ENCODE measurements around the gene GCA.

DNA sequence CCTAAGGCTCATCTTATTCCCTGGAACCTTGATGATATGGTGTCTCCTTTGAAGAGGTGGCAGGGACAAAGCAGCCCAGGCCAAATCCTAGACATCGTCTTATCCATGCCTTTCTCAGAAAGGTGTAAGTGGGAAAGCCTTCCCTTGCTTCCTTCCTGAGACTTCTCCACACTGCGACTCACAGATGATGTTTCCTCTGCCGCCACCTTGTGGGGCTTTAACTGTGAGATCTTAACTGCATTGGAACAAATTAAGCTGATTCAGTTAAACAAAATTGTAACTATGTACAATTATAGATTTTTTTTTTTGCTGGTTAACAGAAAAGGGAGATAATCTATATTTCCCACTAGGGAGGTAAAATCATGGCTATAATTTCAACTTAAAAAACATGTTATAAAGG lies 10.0 kb upstream of the GCA start:
- TF ChIP-seq, protein P1, sequence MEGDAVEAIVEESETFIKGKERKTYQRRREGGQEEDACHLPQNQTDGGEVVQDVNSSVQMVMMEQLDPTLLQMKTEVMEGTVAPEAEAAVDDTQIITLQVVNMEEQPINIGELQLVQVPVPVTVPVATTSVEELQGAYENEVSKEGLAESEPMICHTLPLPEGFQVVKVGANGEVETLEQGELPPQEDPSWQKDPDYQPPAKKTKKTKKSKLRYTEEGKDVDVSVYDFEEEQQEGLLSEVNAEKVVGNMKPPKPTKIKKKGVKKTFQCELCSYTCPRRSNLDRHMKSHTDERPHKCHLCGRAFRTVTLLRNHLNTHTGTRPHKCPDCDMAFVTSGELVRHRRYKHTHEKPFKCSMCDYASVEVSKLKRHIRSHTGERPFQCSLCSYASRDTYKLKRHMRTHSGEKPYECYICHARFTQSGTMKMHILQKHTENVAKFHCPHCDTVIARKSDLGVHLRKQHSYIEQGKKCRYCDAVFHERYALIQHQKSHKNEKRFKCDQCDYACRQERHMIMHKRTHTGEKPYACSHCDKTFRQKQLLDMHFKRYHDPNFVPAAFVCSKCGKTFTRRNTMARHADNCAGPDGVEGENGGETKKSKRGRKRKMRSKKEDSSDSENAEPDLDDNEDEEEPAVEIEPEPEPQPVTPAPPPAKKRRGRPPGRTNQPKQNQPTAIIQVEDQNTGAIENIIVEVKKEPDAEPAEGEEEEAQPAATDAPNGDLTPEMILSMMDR (conservative IDR thresholded peaks at IDR 0.05; ENCODE audit: low read depth, low read length), result peak; percentile 65
- TF ChIP-seq EZH2 (IDR thresholded peaks at IDR 0.05; ENCODE audit: borderline replicate concordance, low read depth, low read length, poor library complexity, severe bottlenecking), result no peak
